ENCODE results near the gene BTNL9. TPM values are rescaled to one million over a fixed set of nuclear protein-coding genes. Genes with fewer than 3 reads are reported as not detected.
"Not testable (repeated sequence)": the region's sequence is repeated elsewhere in the genome, so short reads cannot be mapped to it uniquely, and the experiment has no call there.

The BTNL9 gene
- total RNA-seq, 1 donor from 2014 or later, result not detected

GRCh38 chr5:181042722-181043121, 2.7 kb downstream of the BTNL9 start:
- no peak for DNase-seq (ENCODE audit: low read depth)

- no peak for DNase-seq (ENCODE audit: low read depth)
These were observed 3.4 kb downstream of the BTNL9 start for GRCh38 chr5:181043285-181044092.

GRCh38 chr5:181044093-181044599, 4.1 kb downstream of the BTNL9 start:
- no peak for DNase-seq (ENCODE audit: low read depth)

- no peak for DNase-seq (ENCODE audit: low read depth)
These were observed 4.7 kb downstream of the BTNL9 start for GRCh38 chr5:181044662-181045305.

GRCh38 chr5:181045316-181045715, 5.2 kb downstream of the BTNL9 start:
- no peak for DNase-seq (ENCODE audit: low read depth)

- DNase-seq (ENCODE audit: low read depth), result not testable (repeated sequence)
These were observed 5.8 kb downstream of the BTNL9 start for GRCh38 chr5:181045857-181046256.

- no peak for DNase-seq (ENCODE audit: low read depth)
These were observed 7.2 kb downstream of the BTNL9 start for GRCh38 chr5:181047288-181047687.

- no peak for DNase-seq (ENCODE audit: low read depth)
These were observed 7.9 kb downstream of the BTNL9 start for GRCh38 chr5:181047921-181048320.

- DNase-seq (ENCODE audit: low read depth), result no peak
These were observed 9.9 kb downstream of the BTNL9 start for GRCh38 chr5:181050016-181050415.

GRCh38 chr5:181051841-181052671, 12.0 kb downstream of the BTNL9 start:
- no peak for DNase-seq (ENCODE audit: low read depth)

- DNase-seq (ENCODE audit: low read depth), result no peak
These were observed 12.8 kb downstream of the BTNL9 start for GRCh38 chr5:181052672-181053487.

- no peak for DNase-seq (ENCODE audit: low read depth)
These were observed 13.5 kb downstream of the BTNL9 start for GRCh38 chr5:181053488-181054121.

- no peak for DNase-seq (ENCODE audit: low read depth)
These were observed 14.1 kb downstream of the BTNL9 start for GRCh38 chr5:181054138-181054537.

GRCh38 chr5:181054871-181055459, 14.9 kb downstream of the BTNL9 start:
- DNase-seq (ENCODE audit: low read depth), result no peak

- DNase-seq (ENCODE audit: low read depth), result no peak
These were observed 16.4 kb downstream of the BTNL9 start for GRCh38 chr5:181056431-181056830.

GRCh38 chr5:181058321-181058720, 18.3 kb downstream of the BTNL9 start:
- DNase-seq (ENCODE audit: low read depth), result no peak

- no peak for DNase-seq (ENCODE audit: low read depth)
These were observed 18.8 kb downstream of the BTNL9 start for GRCh38 chr5:181058786-181059296.

- DNase-seq (ENCODE audit: low read depth), result no peak
These were observed 19.5 kb downstream of the BTNL9 start for GRCh38 chr5:181059297-181060230.

- DNase-seq (ENCODE audit: low read depth), result no peak
These were observed 20.1 kb downstream of the BTNL9 start for GRCh38 chr5:181060231-181060590.

Data from renal cortical epithelial cell (primary cell).